OCI-LY7 (cell line): ENCODE data around the gene DPYD. TPM values are rescaled to one million over a fixed set of nuclear protein-coding genes. Genes with fewer than 3 reads are reported as not detected.

Experiments used
- BruUV-seq: library from RNA; stranded (reverse); fragments of 400-500 nt; replicated peaks from 2 replicates; lab custom pipeline; 2021; lab: Mats Ljungman, UMichigan
- CTCF ChIA-PET: fragments of 300-600 bp; sonication (Branson Sonifier 250); formaldehyde crosslinking; loops from one replicate; lab custom pipeline; 2022; ENCODE audit warnings: antibody characterized with exemption; ENCODE audit not compliant: unreplicated experiment; lab: Charles Lee
- POLR2A ChIA-PET: fragments of 300-600 bp; sonication (Branson Sonifier 250); formaldehyde crosslinking; loops from one replicate; lab custom pipeline; 2022; ENCODE audit warnings: antibody characterized with exemption; lab: Charles Lee
- DNase-seq: peaks from one replicate; pipeline ENCODE4 v3.0.0-alpha.2; 2015; ENCODE audit warnings: low spot score
- H2AFZ ChIP-seq: fragments of 200-600 bp; sonication (generic), shearing (Covaris generic); 2 replicates; pipeline ENCODE4 v1.6.1; 2014; ENCODE audit warnings: mild to moderate bottlenecking, antibody characterized with exemption, low read length, moderate library complexity
- H3K27ac ChIP-seq: fragments of 200-600 bp; sonication (generic); 2 replicates; pipeline ENCODE4 v1.5.1; 2014; ENCODE audit warnings: mixed run types, low read depth, mild to moderate bottlenecking, moderate library complexity, low read length, inconsistent platforms; ENCODE audit not compliant: poor library complexity, severe bottlenecking
- H3K36me3 ChIP-seq: fragments of 200-600 bp; sonication (generic); 2 replicates; pipeline ENCODE4 v1.6.1; 2014; ENCODE audit warnings: mild to moderate bottlenecking, antibody characterized with exemption, low read length, moderate library complexity, mixed read lengths; ENCODE audit not compliant: insufficient read depth
- H3K4me1 ChIP-seq: fragments of 200-600 bp; sonication (generic); 2 replicates; pipeline ENCODE4 v1.5.1; 2014; ENCODE audit warnings: mild to moderate bottlenecking, low read length; ENCODE audit not compliant: insufficient read depth, poor library complexity, severe bottlenecking
- H3K4me2 ChIP-seq: fragments of 200-600 bp; sonication (generic); 2 replicates; pipeline ENCODE4 v1.6.1; 2014; ENCODE audit warnings: mild to moderate bottlenecking, low read length
- H3K4me3 ChIP-seq: fragments of 200-600 bp; sonication (generic); 2 replicates; pipeline ENCODE4 v1.5.1; 2014; ENCODE audit warnings: mild to moderate bottlenecking, low read depth, low read length; ENCODE audit not compliant: poor library complexity, severe bottlenecking
- H3K79me2 ChIP-seq: fragments of 200-600 bp; sonication (generic); 2 replicates; pipeline ENCODE4 v1.6.1; 2016; ENCODE audit warnings: low read depth, mild to moderate bottlenecking, low read length, moderate library complexity, mixed read lengths; ENCODE audit not compliant: insufficient read depth
- H3K9me2 ChIP-seq: fragments of 200-600 bp; sonication (generic); 2 replicates; pipeline ENCODE4 v1.6.1; 2016; ENCODE audit warnings: mild to moderate bottlenecking, low read length, mixed read lengths; ENCODE audit not compliant: insufficient read depth
- H3K9me3 ChIP-seq: fragments of 200-600 bp; sonication (generic); 2 replicates; pipeline ENCODE4 v1.6.1; 2014; ENCODE audit warnings: mild to moderate bottlenecking, mixed run types, low read length, mixed read lengths
- H4K20me1 ChIP-seq: fragments of 200-600 bp; sonication (generic); 2 replicates; pipeline ENCODE4 v1.6.1; 2014; ENCODE audit warnings: mild to moderate bottlenecking, antibody characterized with exemption, low read length, moderate library complexity, mixed read lengths; ENCODE audit not compliant: insufficient read depth
- CTCF ChIP-seq: fragments of 200-600 bp; sonication (generic); conservative IDR thresholded peaks from 2 replicates; pipeline ENCODE4 v1.5.1; 2014; ENCODE audit warnings: mild to moderate bottlenecking, antibody characterized with exemption, low read length, moderate library complexity, mixed read lengths
- EZH2phosphoT487 ChIP-seq: fragments of 200-600 bp; sonication (generic); IDR thresholded peaks from 2 replicates; pipeline ENCODE4 v1.6.1; 2018; ENCODE audit warnings: low read depth, borderline replicate concordance, mild to moderate bottlenecking, mixed run types, antibody characterized with exemption, low read length, moderate library complexity, mixed read lengths
- intact Hi-C: fragments of 100-400 bp; cut with micrococcal nuclease; formaldehyde crosslinking; loops from one replicate; pipeline ENCODE4 v1.10.0; 2022; ENCODE audit not compliant: unreplicated experiment
- total RNA-seq, 2 experiments: library from RNA; depleted of rRNA in 1 of 2; stranded (reverse); fragments of >200 nt in 1 of 2; shearing (Covaris generic) in 1 of 2; gene quantifications; 2 replicates each; pipeline ENCODE4 v1.2.3, GENCODE V29; 2014 to 2022

DPYD gene
- total RNA-seq, 2 experiments from 2014 or later: 5.5 to 13.4 TPM

- BruUV-seq: no TSS peak
- CTCF ChIA-PET: no interaction called here
Measured at GRCh38 chr1:97207868-97208267, 713.0 kb downstream of the DPYD start.

GRCh38 chr1:97204468-97204867 lies 716.4 kb downstream of the DPYD start:
- Histone ChIP-seq H3K4me1 (no peaks in the 10 kb centered on the region), H3K36me3 (no peaks in the 10 kb centered on the region), H3K9me2 (no peaks in the 10 kb centered on the region), H2AFZ (no peak overlapping the region), H3K27ac (no peak overlapping the region), H3K9me3 (no peaks in the 10 kb centered on the region), H3K4me2 (no peak overlapping the region), H3K79me2 (no peaks in the 10 kb centered on the region), H4K20me1 (no peaks in the 10 kb centered on the region), H3K4me3 (no peak overlapping the region)
- TF ChIP-seq CTCF (no peak), EZH2phosphoT487 (no peak)
- intact Hi-C loops: no loop called here
- ChIA-PET CTCF (no interaction called here), POLR2A (interaction anchor here (0.6 kb wide), 1 partner anchor 1478 kb away, joined by 4 read pairs; no protein-coding TSS in a partner anchor)
- BruUV-seq: no TSS peak
- no peak for DNase-seq

More at GRCh38 chr1:97207868-97208267, 713.0 kb downstream of the DPYD start:
- no peaks in the 10 kb centered on the region for H3K9me3 ChIP-seq
- H3K4me3 ChIP-seq: no peak overlapping the region
- POLR2A ChIA-PET: no interaction called here
- H2AFZ ChIP-seq: no peak overlapping the region
- TF ChIP-seq CTCF (no peak), EZH2phosphoT487 (no peak)
- H3K4me1 ChIP-seq: no peaks in the 10 kb centered on the region
- H3K27ac ChIP-seq: no peak overlapping the region
- H4K20me1 ChIP-seq: no peaks in the 10 kb centered on the region
- H3K79me2 ChIP-seq: no peaks in the 10 kb centered on the region
- intact Hi-C loops: no loop called here
- H3K9me2 ChIP-seq: no peaks in the 10 kb centered on the region
- no peak overlapping the region for H3K4me2 ChIP-seq
- H3K36me3 ChIP-seq: no peaks in the 10 kb centered on the region
- DNase-seq: no peak

- intact Hi-C loops: no loop called here
- no TSS peak for BruUV-seq
- no peaks in the 10 kb centered on the region for H4K20me1 ChIP-seq
- no peaks in the 10 kb centered on the region for H3K4me1 ChIP-seq
- DNase-seq: no peak
- TF ChIP-seq CTCF (no peak), EZH2phosphoT487 (no peak)
- POLR2A ChIA-PET: no interaction called here
- no peaks in the 10 kb centered on the region for H3K36me3 ChIP-seq
- H3K27ac ChIP-seq: no peak overlapping the region
- H3K9me3 ChIP-seq: no peaks in the 10 kb centered on the region
- H3K4me2 ChIP-seq: no peak overlapping the region
- no peak overlapping the region for H3K4me3 ChIP-seq
- no peak overlapping the region for H2AFZ ChIP-seq
- H3K79me2 ChIP-seq: no peaks in the 10 kb centered on the region
- CTCF ChIA-PET: interaction anchor here (0.7 kb wide), 1 partner anchor 41 kb away, joined by 3 read pairs; no protein-coding TSS in a partner anchor
- no peaks in the 10 kb centered on the region for H3K9me2 ChIP-seq
Measured at GRCh38 chr1:97202481-97203380, 718.1 kb downstream of the DPYD start.
